ENCODE measurements around the gene PHF19. TPM values are rescaled to one million over a fixed set of nuclear protein-coding genes. Genes with fewer than 3 reads are reported as not detected.

PHF19 gene
- total RNA-seq, 2 donors from 2014 or later = 47.9 to 81.7 TPM

DNA sequence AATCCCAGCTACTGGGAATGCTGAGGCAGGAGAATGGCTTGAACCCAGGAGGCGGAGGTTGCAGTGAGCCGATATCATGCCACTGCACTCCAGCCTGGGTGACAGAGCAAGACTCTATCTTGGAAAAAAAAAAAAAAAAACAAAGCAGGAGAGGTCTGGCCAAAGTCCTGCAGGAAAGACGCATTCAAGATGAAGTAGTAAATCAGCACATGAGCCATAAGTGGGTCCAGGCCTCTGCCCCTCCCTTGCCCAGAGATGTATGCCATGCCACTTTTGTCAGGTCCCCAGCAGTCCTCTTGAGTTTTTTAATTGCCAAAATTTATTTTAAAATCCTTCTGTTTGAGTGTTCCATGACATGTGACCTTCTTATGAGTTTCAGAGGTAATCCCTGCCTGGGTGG, 8.5 kb upstream of the PHF19 start:
- TF ChIP-seq CTCF (IDR thresholded peaks at IDR 0.05) = no peak
- ATAC-seq (ENCODE audit: insufficient number of reproducible peaks, low FRiP score, low read depth) = no peak
- H3K27ac ChIP-seq = no peak overlapping the region

DNA sequence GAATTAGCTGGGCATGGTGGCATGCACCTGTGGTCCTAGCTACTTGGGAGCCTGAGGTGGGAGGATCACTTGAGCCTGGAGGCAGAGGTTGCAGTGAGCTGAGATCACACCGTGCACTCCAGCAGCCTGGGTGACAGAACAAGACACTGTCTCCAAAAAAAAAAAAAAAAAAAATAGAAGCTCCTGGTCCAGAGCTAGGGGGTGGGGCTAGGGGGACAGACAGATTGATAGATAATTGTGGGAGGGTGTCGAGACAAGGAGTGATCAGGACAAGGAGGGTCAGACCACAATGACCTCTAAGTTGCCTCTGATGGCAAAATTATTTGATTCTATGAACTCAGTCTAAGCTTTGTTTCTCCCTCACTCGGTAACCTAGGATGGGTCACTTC, 6.6 kb upstream of the PHF19 start:
- H3K4me1 ChIP-seq (ENCODE audit: control insufficient read depth in 1 of 2, low read depth in 2 of 2) = peaks cover 0 to 3% of the 10 kb centered on the region in 2 donors
- no peaks in the 10 kb centered on the region for H3K9me3 ChIP-seq
- H3K27ac ChIP-seq = no peak overlapping the region
- H3K27me3 ChIP-seq (replicated peaks; ENCODE audit: insufficient read depth) = no peaks in the 10 kb centered on the region
- no peak overlapping the region for H3K4me3 ChIP-seq
- no peaks in the 10 kb centered on the region for H3K36me3 ChIP-seq
- DNase-seq (ENCODE audit: low spot score) (no peak), ATAC-seq (ENCODE audit: insufficient number of reproducible peaks, low FRiP score, low read depth) (no peak)
- TF ChIP-seq CTCF (IDR thresholded peaks at IDR 0.05) = no peak

More for the DNA sequence above, 8.5 kb upstream of the PHF19 start:
- Histone ChIP-seq H3K4me1 (ENCODE audit: control insufficient read depth in 1 of 2, low read depth in 2 of 2) (peaks cover 0 to 12% of the 10 kb centered on the region in 2 donors), H3K9me3 (no peaks in the 10 kb centered on the region), H3K27me3 (replicated peaks; ENCODE audit: insufficient read depth) (no peaks in the 10 kb centered on the region), H3K4me3 (no peak overlapping the region), H3K36me3 (no peaks in the 10 kb centered on the region)
- no peak for DNase-seq (ENCODE audit: low spot score)

- no peaks in the 10 kb centered on the region for H3K9me3 ChIP-seq
Observed at GRCh38 chr9:120882935-120883607, 6.1 kb upstream of the PHF19 start.

DNA sequence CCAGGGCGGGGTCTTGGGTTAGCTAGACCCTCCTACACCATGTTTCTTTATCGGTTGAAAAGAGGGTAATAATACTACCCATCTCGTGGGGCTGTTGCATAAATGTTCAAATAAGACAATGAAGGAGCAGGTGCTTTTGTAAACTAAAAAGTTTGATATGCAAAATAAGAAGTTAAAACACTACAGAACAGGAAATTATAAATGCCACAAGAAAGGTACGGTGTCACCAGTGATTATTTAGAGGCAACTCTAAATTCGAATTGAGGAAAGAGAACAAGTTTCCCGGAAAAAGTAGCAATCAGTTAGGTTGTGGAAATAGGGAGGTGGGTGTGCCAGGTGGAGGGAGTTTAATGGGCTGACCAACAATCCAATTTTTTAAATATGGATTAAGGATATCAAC, 2.5 kb upstream of the PHF19 start:
- no peak overlapping the region for H3K27ac ChIP-seq
- H3K36me3 ChIP-seq = no peaks in the 10 kb centered on the region
- no peak for DNase-seq (ENCODE audit: low spot score)
- ATAC-seq (ENCODE audit: insufficient number of reproducible peaks, low FRiP score, low read depth) = no peak
- no peak overlapping the region for H3K4me3 ChIP-seq
- peaks cover 3 to 24% of the 10 kb centered on the region in 2 donors for H3K4me1 ChIP-seq (ENCODE audit: control insufficient read depth in 1 of 2, low read depth in 2 of 2)
- no peaks in the 10 kb centered on the region for H3K9me3 ChIP-seq
- TF ChIP-seq CTCF (IDR thresholded peaks at IDR 0.05) = no peak
- H3K27me3 ChIP-seq (replicated peaks; ENCODE audit: insufficient read depth) = no peaks in the 10 kb centered on the region

More at GRCh38 chr9:120882935-120883607, 6.1 kb upstream of the PHF19 start:
- DNase-seq (ENCODE audit: low spot score) = no peak
- ATAC-seq (ENCODE audit: insufficient number of reproducible peaks, low FRiP score, low read depth) = no peak
- no peaks in the 10 kb centered on the region for H3K36me3 ChIP-seq
- H3K4me1 ChIP-seq (ENCODE audit: control insufficient read depth in 1 of 2, low read depth in 2 of 2) = peaks cover 0 to 8% of the 10 kb centered on the region in 2 donors
- no peak for TF ChIP-seq CTCF (IDR thresholded peaks at IDR 0.05)
- no peak overlapping the region for H3K27ac ChIP-seq
- no peaks in the 10 kb centered on the region for H3K27me3 ChIP-seq (replicated peaks; ENCODE audit: insufficient read depth)
- no peak overlapping the region for H3K4me3 ChIP-seq

- DNase-seq (ENCODE audit: low spot score) (no peak), ATAC-seq (ENCODE audit: insufficient number of reproducible peaks, low FRiP score, low read depth) (no peak)
- TF ChIP-seq CTCF (IDR thresholded peaks at IDR 0.05) = no peak
- Histone ChIP-seq H3K27me3 (replicated peaks; ENCODE audit: insufficient read depth) (no peaks in the 10 kb centered on the region), H3K27ac (peak overlapping the region in 1 of 2 donors; percentile 68), H3K4me1 (ENCODE audit: control insufficient read depth in 1 of 2, low read depth in 2 of 2) (peaks cover 3 to 24% of the 10 kb centered on the region in 2 donors), H3K36me3 (peaks cover 8% of the 10 kb centered on the region), H3K4me3 (no peak overlapping the region), H3K9me3 (no peaks in the 10 kb centered on the region)
Observed at GRCh38 chr9:120878188-120879130, 1.5 kb upstream of the PHF19 start.
